Cardiac muscle cell (in vitro differentiated cells and primary cell): ENCODE results near the gene KLHL2. TPM values are rescaled to one million over a fixed set of nuclear protein-coding genes. Genes with fewer than 3 reads are reported as not detected.

Experiments
- DNase-seq, 2 donors: peaks; one replicate each; pipeline versions ENCODE4 v3.0.0 to v3.0.0-alpha.2; 2010 to 2017; ENCODE audit warnings: low read depth in 1 of 2, low spot score in 1 of 2
- H3K27ac ChIP-seq: fragments of 200-600 bp; sonication (generic); 2 replicates; pipeline ENCODE4 v1.5.1; 2016
- H3K27me3 ChIP-seq: fragments of 200-600 bp; sonication (generic); 2 replicates; pipeline ENCODE4 v1.6.0; 2016; ENCODE audit warnings: control low read depth
- H3K36me3 ChIP-seq: fragments of 200-600 bp; sonication (generic); 2 replicates; pipeline ENCODE4 v1.5.1; 2016; ENCODE audit warnings: control low read depth
- H3K4me1 ChIP-seq: fragments of 200-600 bp; sonication (generic); 2 replicates; pipeline ENCODE4 v1.8.1; 2017; ENCODE audit warnings: low read depth, mild to moderate bottlenecking, mixed run types
- H3K4me3 ChIP-seq: fragments of 200-600 bp; sonication (generic); 2 replicates; pipeline ENCODE4 v1.5.1; 2016; ENCODE audit warnings: mild to moderate bottlenecking
- H3K9me3 ChIP-seq: fragments of 200-600 bp; sonication (generic); 2 replicates; pipeline ENCODE4 v1.5.1; 2017; ENCODE audit warnings: low read depth, mild to moderate bottlenecking, control low read depth
- polyA plus RNA-seq: library from polyadenylated mRNA; unstranded; fragments of >200 nt; fragmentation: Nextera tagmentation; extraction: Ambion mirVana; gene quantifications from 2 replicates; pipeline ENCODE4 v1.2.1, GENCODE V29; 2016
- total RNA-seq: library from RNA; depleted of rRNA; stranded (reverse); fragments of >200 nt; gene quantifications from 2 replicates; pipeline ENCODE4 v1.2.3, GENCODE V29; 2016
- TF ChIP-seq, protein P1 (sequence below): IDR thresholded peaks from 2 replicates; pipeline ENCODE4 v1.5.1; 2012; ENCODE audit warnings: low read depth, mild to moderate bottlenecking, low read length

The KLHL2 gene
- total and polyA plus RNA-seq, 2 experiments from 2014 or later = 39.7 to 39.8 TPM

DNA sequence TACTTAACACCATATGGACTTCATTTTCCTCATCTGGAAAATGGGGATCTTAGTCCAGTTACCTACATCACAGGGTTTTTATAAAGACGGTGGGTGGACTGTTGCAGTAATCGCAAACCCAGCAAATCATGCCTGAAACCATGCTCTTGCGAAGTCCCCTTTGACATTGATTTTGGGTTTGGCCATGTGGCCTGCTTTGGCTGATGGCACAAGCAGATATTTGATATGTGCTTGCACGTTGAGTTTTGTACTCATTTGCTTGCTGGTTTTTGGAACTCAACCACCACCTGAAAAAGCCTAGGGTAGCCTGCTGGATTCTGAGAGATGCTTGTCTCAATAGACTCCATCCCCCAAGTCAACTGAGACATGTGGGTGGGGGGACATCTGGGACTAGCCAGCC, 14.4 kb upstream of the KLHL2 start:
- no peak overlapping the region for H3K27ac ChIP-seq
- TF ChIP-seq, protein P1, sequence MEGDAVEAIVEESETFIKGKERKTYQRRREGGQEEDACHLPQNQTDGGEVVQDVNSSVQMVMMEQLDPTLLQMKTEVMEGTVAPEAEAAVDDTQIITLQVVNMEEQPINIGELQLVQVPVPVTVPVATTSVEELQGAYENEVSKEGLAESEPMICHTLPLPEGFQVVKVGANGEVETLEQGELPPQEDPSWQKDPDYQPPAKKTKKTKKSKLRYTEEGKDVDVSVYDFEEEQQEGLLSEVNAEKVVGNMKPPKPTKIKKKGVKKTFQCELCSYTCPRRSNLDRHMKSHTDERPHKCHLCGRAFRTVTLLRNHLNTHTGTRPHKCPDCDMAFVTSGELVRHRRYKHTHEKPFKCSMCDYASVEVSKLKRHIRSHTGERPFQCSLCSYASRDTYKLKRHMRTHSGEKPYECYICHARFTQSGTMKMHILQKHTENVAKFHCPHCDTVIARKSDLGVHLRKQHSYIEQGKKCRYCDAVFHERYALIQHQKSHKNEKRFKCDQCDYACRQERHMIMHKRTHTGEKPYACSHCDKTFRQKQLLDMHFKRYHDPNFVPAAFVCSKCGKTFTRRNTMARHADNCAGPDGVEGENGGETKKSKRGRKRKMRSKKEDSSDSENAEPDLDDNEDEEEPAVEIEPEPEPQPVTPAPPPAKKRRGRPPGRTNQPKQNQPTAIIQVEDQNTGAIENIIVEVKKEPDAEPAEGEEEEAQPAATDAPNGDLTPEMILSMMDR = no peak
- H3K4me3 ChIP-seq = no peak overlapping the region
- no peak for DNase-seq
- no peaks in the 10 kb centered on the region for H3K27me3 ChIP-seq
- H3K9me3 ChIP-seq = no peaks in the 10 kb centered on the region
- peaks cover 4% of the 10 kb centered on the region for H3K4me1 ChIP-seq
- no peaks in the 10 kb centered on the region for H3K36me3 ChIP-seq

GRCh38 chr4:165194368-165194767, 13.0 kb upstream of the KLHL2 start:
- Histone ChIP-seq H3K4me3 (no peak overlapping the region), H3K27me3 (no peaks in the 10 kb centered on the region), H3K4me1 (peaks cover 4% of the 10 kb centered on the region), H3K36me3 (no peaks in the 10 kb centered on the region), H3K27ac (no peak overlapping the region), H3K9me3 (no peaks in the 10 kb centered on the region)
- TF ChIP-seq, protein P1 = no peak
- no peak for DNase-seq

DNA sequence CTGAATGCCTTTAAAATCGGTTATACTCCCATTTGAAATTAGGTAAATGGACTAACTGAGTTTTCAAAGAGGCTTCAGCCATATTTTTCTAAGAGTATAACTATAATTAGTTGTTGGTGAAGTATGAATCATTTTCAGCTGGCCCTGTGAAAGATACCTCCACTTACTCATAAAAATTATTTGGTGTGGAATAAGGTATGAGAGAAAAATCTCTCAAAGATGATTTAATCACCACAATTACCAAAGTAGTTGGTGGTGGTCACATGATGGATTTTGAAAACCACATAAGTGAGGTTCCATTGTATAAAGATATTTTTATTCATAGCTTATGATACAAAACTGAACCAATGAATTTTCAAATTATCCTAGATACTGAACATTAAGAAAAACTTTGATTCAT, 9.0 kb upstream of the KLHL2 start:
- no peaks in the 10 kb centered on the region for H3K27me3 ChIP-seq
- H3K9me3 ChIP-seq = no peaks in the 10 kb centered on the region
- H3K36me3 ChIP-seq = no peaks in the 10 kb centered on the region
- TF ChIP-seq, protein P1 = no peak
- no peaks in the 10 kb centered on the region for H3K4me1 ChIP-seq
- no peak for DNase-seq
- H3K4me3 ChIP-seq = no peak overlapping the region
- no peak overlapping the region for H3K27ac ChIP-seq

DNA sequence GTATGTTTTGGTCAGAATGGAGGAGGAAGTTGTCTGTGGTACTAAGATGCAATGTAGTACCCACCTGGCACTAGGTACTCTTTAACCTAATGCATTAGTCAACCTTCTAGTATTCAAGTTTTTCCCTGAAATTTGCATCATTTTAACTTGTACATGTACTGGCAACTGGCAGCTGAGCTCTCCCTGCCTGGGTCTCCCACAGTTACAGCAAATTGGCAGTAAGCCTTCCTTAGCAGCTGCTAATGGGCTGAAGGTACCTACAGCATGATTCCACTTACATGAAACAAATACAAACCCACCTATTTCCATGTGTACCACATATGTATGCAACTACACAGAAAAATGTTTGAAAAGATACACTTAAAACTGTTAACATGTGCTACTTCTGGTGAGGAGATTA, 8.1 kb upstream of the KLHL2 start:
- Histone ChIP-seq H3K36me3 (no peaks in the 10 kb centered on the region), H3K9me3 (no peaks in the 10 kb centered on the region)
- DNase-seq = no peak

DNA sequence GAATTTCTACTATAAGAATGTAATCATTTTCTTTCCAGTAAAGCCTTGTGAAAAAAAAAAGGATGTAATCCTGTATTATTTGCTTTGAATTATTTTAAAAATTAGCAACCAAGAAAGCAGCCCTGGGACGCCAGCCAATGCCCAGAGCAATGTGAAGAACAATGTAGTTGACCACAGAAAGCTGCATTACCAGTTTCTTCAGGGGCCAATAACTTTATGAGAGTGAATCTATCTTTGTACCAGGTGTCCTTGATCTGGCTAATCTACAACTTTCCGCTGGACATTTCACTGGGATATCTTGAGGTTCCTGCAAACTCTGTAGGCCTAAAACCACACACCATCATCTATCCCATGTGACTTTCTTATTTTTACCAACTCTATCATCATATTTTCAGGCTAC, 7.6 kb upstream of the KLHL2 start:
- H3K4me3 ChIP-seq = no peak overlapping the region
- H3K27ac ChIP-seq = no peak overlapping the region
- no peaks in the 10 kb centered on the region for H3K36me3 ChIP-seq
- TF ChIP-seq, protein P1 = no peak
- no peaks in the 10 kb centered on the region for H3K4me1 ChIP-seq
- no peaks in the 10 kb centered on the region for H3K27me3 ChIP-seq
- no peaks in the 10 kb centered on the region for H3K9me3 ChIP-seq
- DNase-seq = no peak

More for the DNA sequence above, 8.1 kb upstream of the KLHL2 start:
- H3K4me3 ChIP-seq = no peak overlapping the region
- TF ChIP-seq, protein P1 = no peak
- H3K4me1 ChIP-seq = no peaks in the 10 kb centered on the region
- H3K27ac ChIP-seq = no peak overlapping the region
- no peaks in the 10 kb centered on the region for H3K27me3 ChIP-seq

- no peaks in the 10 kb centered on the region for H3K4me1 ChIP-seq
- no peaks in the 10 kb centered on the region for H3K36me3 ChIP-seq
- no peaks in the 10 kb centered on the region for H3K27me3 ChIP-seq
- TF ChIP-seq, protein P1 = no peak
- no peaks in the 10 kb centered on the region for H3K9me3 ChIP-seq
- H3K4me3 ChIP-seq = no peak overlapping the region
- H3K27ac ChIP-seq = no peak overlapping the region
- peak in 1 of 2 donors; percentile 60 for DNase-seq
These were observed 5.6 kb upstream of the KLHL2 start for GRCh38 chr4:165201806-165202205.
